ENCODE measurements around the gene LLGL2.

DNA sequence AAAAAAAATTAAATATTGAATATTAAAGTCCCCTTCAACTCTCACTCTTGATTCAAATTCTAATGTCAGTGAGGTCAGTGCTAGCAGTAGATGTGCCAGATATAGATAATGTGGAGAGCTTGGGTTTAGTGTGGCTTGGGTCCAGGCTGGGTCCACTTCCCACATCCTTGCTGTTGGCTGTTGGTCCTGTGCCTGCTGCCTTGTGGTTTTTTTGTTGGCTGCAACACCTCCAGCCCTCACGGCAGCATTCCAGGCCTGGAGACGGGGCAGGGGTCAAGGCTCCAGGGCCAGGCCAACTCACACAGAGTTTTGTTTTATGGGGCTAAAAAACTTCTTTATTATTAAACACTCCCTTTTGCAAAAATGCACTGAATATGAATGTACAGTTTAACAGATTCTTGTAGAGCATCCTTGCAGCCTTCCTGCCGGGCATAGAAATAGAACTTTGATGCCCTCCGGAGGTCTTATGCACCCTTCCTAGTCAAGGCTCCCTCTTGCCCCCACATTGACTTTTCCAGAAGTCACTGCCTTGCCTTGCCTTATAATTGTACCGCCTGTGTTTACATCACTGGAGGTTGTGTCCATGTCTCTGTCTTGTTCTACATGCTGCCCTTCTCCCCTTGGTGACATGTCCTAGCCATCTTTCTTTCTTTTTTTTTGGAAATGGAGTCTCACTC lies 36.6 kb downstream of the LLGL2 start:
- TF ChIP-seq, protein P1, sequence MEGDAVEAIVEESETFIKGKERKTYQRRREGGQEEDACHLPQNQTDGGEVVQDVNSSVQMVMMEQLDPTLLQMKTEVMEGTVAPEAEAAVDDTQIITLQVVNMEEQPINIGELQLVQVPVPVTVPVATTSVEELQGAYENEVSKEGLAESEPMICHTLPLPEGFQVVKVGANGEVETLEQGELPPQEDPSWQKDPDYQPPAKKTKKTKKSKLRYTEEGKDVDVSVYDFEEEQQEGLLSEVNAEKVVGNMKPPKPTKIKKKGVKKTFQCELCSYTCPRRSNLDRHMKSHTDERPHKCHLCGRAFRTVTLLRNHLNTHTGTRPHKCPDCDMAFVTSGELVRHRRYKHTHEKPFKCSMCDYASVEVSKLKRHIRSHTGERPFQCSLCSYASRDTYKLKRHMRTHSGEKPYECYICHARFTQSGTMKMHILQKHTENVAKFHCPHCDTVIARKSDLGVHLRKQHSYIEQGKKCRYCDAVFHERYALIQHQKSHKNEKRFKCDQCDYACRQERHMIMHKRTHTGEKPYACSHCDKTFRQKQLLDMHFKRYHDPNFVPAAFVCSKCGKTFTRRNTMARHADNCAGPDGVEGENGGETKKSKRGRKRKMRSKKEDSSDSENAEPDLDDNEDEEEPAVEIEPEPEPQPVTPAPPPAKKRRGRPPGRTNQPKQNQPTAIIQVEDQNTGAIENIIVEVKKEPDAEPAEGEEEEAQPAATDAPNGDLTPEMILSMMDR (IDR thresholded peaks at IDR 0.05), result no peak
- TF ChIP-seq POLR2A (IDR thresholded peaks at IDR 0.05), result no peak

All from vagina (tissue), 2 donors.